ENCODE measurements around the gene C16orf95. TPM values are rescaled to one million over a fixed set of nuclear protein-coding genes. Genes with fewer than 3 reads are reported as not detected.

C16orf95 gene
- total RNA-seq, 2 experiments from 2014 or later: 11.5 to 13.6 TPM

DNA sequence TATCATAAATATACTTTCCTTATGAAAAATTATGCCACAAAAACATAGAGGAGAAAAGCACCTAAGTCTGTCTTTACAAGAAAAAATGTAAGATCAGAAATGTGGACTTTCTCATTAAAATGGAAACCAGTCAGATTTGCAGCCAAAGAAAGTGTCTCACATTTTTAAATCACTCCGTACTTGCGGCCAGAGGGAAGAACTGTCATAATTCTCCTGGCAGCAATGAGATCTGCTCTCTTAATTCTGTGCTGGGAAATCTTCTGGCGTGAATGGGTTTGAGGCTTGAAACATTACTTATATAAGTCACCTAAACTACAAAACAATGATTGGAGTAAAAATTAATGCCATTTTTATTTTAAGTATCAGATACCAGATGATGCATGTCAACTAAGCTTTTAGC, 10.7 kb downstream of the C16orf95 start:
- ATAC-seq: no peak
- ChIA-PET POLR2A (no interaction called here), CTCF (no interaction called here)
- peaks cover 2% of the 10 kb centered on the region for H3K9me3 Mint-ChIP-seq
- H3K4me1 Mint-ChIP-seq (ENCODE audit: low read depth): peaks cover 9% of the 10 kb centered on the region
- H3K27ac Mint-ChIP-seq: no peak overlapping the region
- TF ChIP-seq CTCF (IDR thresholded peaks at IDR 0.05): no peak
- no peak for DNase-seq
- H3K36me3 Mint-ChIP-seq (ENCODE audit: low read depth): peaks cover 4% of the 10 kb centered on the region
- H3K4me3 Mint-ChIP-seq: no peak overlapping the region
- intact Hi-C loops (cut with micrococcal nuclease): no loop called here
- no peaks in the 10 kb centered on the region for H3K27me3 Mint-ChIP-seq

GRCh38 chr16:87305505-87306391, 11.4 kb downstream of the C16orf95 start:
- no peak for TF ChIP-seq CTCF (IDR thresholded peaks at IDR 0.05)
- peaks cover 2% of the 10 kb centered on the region for H3K9me3 Mint-ChIP-seq
- peaks cover 4% of the 10 kb centered on the region for H3K36me3 Mint-ChIP-seq (ENCODE audit: low read depth)
- H3K4me3 Mint-ChIP-seq: no peak overlapping the region
- DNase-seq: no peak
- H3K27me3 Mint-ChIP-seq: no peaks in the 10 kb centered on the region
- H3K27ac Mint-ChIP-seq: no peak overlapping the region
- no peak for ATAC-seq
- POLR2A ChIA-PET: no interaction called here
- CTCF ChIA-PET: no interaction called here
- H3K4me1 Mint-ChIP-seq (ENCODE audit: low read depth): peaks cover 9% of the 10 kb centered on the region
- intact Hi-C loops (cut with micrococcal nuclease): no loop called here

GRCh38 chr16:87304951-87305350, 12.2 kb downstream of the C16orf95 start:
- POLR2A ChIA-PET: interaction anchor here (1.1 kb wide), 1 partner anchor 11 kb away, joined by 4 read pairs; no protein-coding TSS in a partner anchor
- intact Hi-C loops (cut with micrococcal nuclease): no loop called here
- no peak for DNase-seq
- peaks cover 2% of the 10 kb centered on the region for H3K9me3 Mint-ChIP-seq
- CTCF ChIA-PET: interaction anchor here (1.0 kb wide), 1 partner anchor 331 kb away, joined by 3 read pairs; no protein-coding TSS in a partner anchor
- ATAC-seq: no peak
- TF ChIP-seq CTCF (IDR thresholded peaks at IDR 0.05): no peak
- no peak overlapping the region for H3K4me3 Mint-ChIP-seq
- peaks cover 9% of the 10 kb centered on the region for H3K4me1 Mint-ChIP-seq (ENCODE audit: low read depth)
- no peaks in the 10 kb centered on the region for H3K27me3 Mint-ChIP-seq
- no peak overlapping the region for H3K27ac Mint-ChIP-seq
- H3K36me3 Mint-ChIP-seq (ENCODE audit: low read depth): peaks cover 6% of the 10 kb centered on the region

GRCh38 chr16:87303962-87304521, 13.2 kb downstream of the C16orf95 start:
- no peak for TF ChIP-seq CTCF (IDR thresholded peaks at IDR 0.05)
- Mint-ChIP-seq H3K27me3 (no peaks in the 10 kb centered on the region), H3K9me3 (peaks cover 2% of the 10 kb centered on the region), H3K27ac (no peak overlapping the region), H3K4me1 (ENCODE audit: low read depth) (peaks cover 9% of the 10 kb centered on the region), H3K4me3 (no peak overlapping the region), H3K36me3 (ENCODE audit: low read depth) (peaks cover 6% of the 10 kb centered on the region)
- ATAC-seq (no peak), DNase-seq (no peak)
- intact Hi-C loops (cut with micrococcal nuclease): no loop called here
- CTCF ChIA-PET: interaction anchor here (1.0 kb wide), 1 partner anchor 332 kb away, joined by 3 read pairs; no protein-coding TSS in a partner anchor
- POLR2A ChIA-PET: interaction anchor here (1.1 kb wide), 2 partner anchors 11 to 12 kb away, joined by 3 to 4 read pairs; no protein-coding TSS in a partner anchor

- ChIA-PET POLR2A (interaction anchor here (1.1 kb wide), 1 partner anchor 12 kb away, joined by 3 read pairs; no protein-coding TSS in a partner anchor), CTCF (no interaction called here)
- Mint-ChIP-seq H3K27me3 (no peaks in the 10 kb centered on the region), H3K4me3 (no peak overlapping the region), H3K36me3 (ENCODE audit: low read depth) (peaks cover 2% of the 10 kb centered on the region), H3K9me3 (no peaks in the 10 kb centered on the region), H3K27ac (peak overlapping the region; percentile 65), H3K4me1 (ENCODE audit: low read depth) (peaks cover 9% of the 10 kb centered on the region)
- ATAC-seq (peak; percentile 49), DNase-seq (no peak)
- TF ChIP-seq CTCF (IDR thresholded peaks at IDR 0.05): no peak
- intact Hi-C loops (cut with micrococcal nuclease): no loop called here
Measured at GRCh38 chr16:87303431-87303930, 13.7 kb downstream of the C16orf95 start.
